Smooth muscle cell (in vitro differentiated cells): ENCODE results near the gene FGF19. TPM values are rescaled to one million over a fixed set of nuclear protein-coding genes. Genes with fewer than 3 reads are reported as not detected.

Experiments
- DNase-seq: peaks from one replicate; lab custom pipeline; 2025; ENCODE audit not compliant: unreplicated experiment; lab: John Stamatoyannopoulos, UW
- H2AFZ ChIP-seq: fragments of 200-600 bp; sonication (generic); 2 replicates; pipeline ENCODE4 v1.6.0; 2016; ENCODE audit warnings: antibody characterized with exemption, low read depth, mild to moderate bottlenecking
- H3F3A ChIP-seq: fragments of 200-600 bp; sonication (generic); 2 replicates; pipeline ENCODE4 v1.6.0; 2017; ENCODE audit warnings: antibody characterized with exemption, low read depth
- H3K27ac ChIP-seq: fragments of 200-600 bp; sonication (generic); 2 replicates; pipeline ENCODE4 v1.5.1; 2016; ENCODE audit warnings: low read depth, mild to moderate bottlenecking
- H3K27me3 ChIP-seq: fragments of 200-600 bp; sonication (generic); 2 replicates; pipeline ENCODE4 v1.6.1; 2016; ENCODE audit warnings: low read depth, mild to moderate bottlenecking
- H3K36me3 ChIP-seq: fragments of 200-600 bp; sonication (generic); 2 replicates; pipeline ENCODE4 v1.5.1; 2016; ENCODE audit warnings: low read depth
- H3K4me1 ChIP-seq: fragments of 200-600 bp; sonication (generic); 2 replicates; pipeline ENCODE4 v1.5.1; 2016; ENCODE audit warnings: low read depth
- H3K4me2 ChIP-seq: fragments of 200-600 bp; sonication (generic); 2 replicates; pipeline ENCODE4 v1.6.0; 2016; ENCODE audit warnings: mild to moderate bottlenecking
- H3K4me3 ChIP-seq: fragments of 200-600 bp; sonication (generic); 2 replicates; pipeline ENCODE4 v1.5.1; 2016; ENCODE audit warnings: mild to moderate bottlenecking
- H3K79me2 ChIP-seq: fragments of 200-600 bp; sonication (generic); 2 replicates; pipeline ENCODE4 v1.6.0; 2016; ENCODE audit warnings: low read depth, mild to moderate bottlenecking
- H3K9ac ChIP-seq: fragments of 200-600 bp; sonication (generic); 2 replicates; pipeline ENCODE4 v1.6.0; 2016; ENCODE audit warnings: low read depth
- H3K9me3 ChIP-seq: fragments of 200-600 bp; sonication (generic); replicated peaks from 2 replicates; pipeline ENCODE4 v1.5.1; 2016; ENCODE audit warnings: low read depth
- H4K20me1 ChIP-seq: fragments of 200-600 bp; sonication (generic); 2 replicates; pipeline ENCODE4 v1.6.0; 2016; ENCODE audit warnings: low read depth
- WGBS: methylation state at CpG from one replicate; pipeline ENCODE4 v1.1.7; 2016; ENCODE audit warnings: low lambda C conversion rate; 5-methylcytosine and 5-hydroxymethylcytosine counted together
- polyA plus RNA-seq: library from polyadenylated mRNA; unstranded; fragments of >200 nt; fragmentation: Nextera tagmentation; extraction: Ambion mirVana; gene quantifications from 2 replicates; pipeline ENCODE4 v1.2.1, GENCODE V29; 2016
- total RNA-seq: library from RNA; depleted of rRNA; stranded (reverse); fragments of >200 nt; gene quantifications from 2 replicates; pipeline ENCODE4 v1.2.3, GENCODE V29; 2014
- TF ChIP-seq, protein P1 (sequence below): fragments of 200-600 bp; sonication (generic); IDR thresholded peaks from 2 replicates; pipeline ENCODE4 v1.5.1; 2017; ENCODE audit warnings: borderline replicate concordance, mild to moderate bottlenecking, antibody characterized with exemption; ENCODE audit not compliant: insufficient read depth, poor library complexity, severe bottlenecking

Gene FGF19
- total and polyA plus RNA-seq, 2 experiments from 2014 or later: not detected

DNA sequence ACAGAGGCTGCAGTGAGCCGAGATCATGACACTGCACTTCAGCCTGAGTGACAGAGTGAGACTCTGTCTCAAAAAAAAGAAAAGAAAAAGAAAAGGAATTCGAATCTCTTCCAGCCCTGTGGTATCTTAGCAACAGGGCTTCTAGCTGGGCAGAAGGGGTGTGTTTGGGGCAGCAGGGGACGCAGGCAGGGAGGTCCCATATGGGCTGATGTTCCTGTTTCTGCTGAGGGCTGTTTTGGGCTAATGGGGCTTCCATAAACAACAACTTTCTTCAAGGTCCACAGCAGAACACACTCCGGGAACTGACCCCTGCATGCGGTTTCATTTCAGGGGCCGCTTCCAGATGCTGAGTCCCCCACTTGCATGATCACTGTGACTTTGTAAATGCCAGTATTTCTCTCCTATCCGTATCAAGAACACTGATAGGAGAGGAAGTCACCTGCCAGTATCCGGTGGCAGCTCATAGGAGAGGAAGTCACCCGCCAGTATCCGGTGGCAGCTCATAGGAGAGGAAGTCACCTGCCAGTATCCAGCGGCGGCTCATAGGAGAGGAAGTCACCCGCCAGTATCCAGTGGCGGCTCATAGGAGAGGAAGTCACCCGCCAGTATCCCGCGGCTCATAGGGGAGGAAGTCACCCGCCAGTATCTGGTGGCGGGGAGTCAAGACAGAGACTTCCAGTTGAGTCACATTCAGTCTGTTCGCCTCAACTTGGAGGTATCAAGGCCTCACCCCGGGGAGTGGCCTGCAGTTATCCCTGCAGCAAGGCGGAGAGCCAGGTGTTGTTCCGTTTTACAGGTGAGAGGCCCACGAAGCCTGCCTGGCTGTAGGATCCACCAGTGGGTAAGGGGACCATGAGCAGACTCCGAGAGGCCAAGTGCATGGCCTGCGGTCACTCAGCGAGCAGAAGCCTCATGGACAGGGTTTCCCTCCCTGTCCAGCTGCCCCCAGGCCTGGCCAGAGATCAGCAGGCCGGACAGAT is 8.3 kb upstream of the FGF19 start:
- TF ChIP-seq, protein P1, sequence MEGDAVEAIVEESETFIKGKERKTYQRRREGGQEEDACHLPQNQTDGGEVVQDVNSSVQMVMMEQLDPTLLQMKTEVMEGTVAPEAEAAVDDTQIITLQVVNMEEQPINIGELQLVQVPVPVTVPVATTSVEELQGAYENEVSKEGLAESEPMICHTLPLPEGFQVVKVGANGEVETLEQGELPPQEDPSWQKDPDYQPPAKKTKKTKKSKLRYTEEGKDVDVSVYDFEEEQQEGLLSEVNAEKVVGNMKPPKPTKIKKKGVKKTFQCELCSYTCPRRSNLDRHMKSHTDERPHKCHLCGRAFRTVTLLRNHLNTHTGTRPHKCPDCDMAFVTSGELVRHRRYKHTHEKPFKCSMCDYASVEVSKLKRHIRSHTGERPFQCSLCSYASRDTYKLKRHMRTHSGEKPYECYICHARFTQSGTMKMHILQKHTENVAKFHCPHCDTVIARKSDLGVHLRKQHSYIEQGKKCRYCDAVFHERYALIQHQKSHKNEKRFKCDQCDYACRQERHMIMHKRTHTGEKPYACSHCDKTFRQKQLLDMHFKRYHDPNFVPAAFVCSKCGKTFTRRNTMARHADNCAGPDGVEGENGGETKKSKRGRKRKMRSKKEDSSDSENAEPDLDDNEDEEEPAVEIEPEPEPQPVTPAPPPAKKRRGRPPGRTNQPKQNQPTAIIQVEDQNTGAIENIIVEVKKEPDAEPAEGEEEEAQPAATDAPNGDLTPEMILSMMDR: no peak
- Histone ChIP-seq H3K4me1 (no peaks in the 10 kb centered on the region), H3K9ac (no peak overlapping the region), H3K27ac (no peak overlapping the region), H4K20me1 (no peaks in the 10 kb centered on the region), H3F3A (no peaks in the 10 kb centered on the region), H3K4me3 (no peak overlapping the region), H3K27me3 (peaks cover 3% of the 10 kb centered on the region), H2AFZ (no peak overlapping the region), H3K9me3 (no peaks in the 10 kb centered on the region), H3K79me2 (no peaks in the 10 kb centered on the region), H3K36me3 (no peaks in the 10 kb centered on the region), H3K4me2 (no peak overlapping the region)
- DNase-seq: no peak
- WGBS: 83% methylated on average over 27 of the region's 28 CpGs

- H3K9me3 ChIP-seq: no peaks in the 10 kb centered on the region
- H3K4me2 ChIP-seq: no peak overlapping the region
- H3K4me1 ChIP-seq: peaks cover 17% of the 10 kb centered on the region
- H3K27me3 ChIP-seq: peaks cover 36% of the 10 kb centered on the region
- no peak overlapping the region for H3K9ac ChIP-seq
- TF ChIP-seq, protein P1: no peak
- H2AFZ ChIP-seq: no peak overlapping the region
- H4K20me1 ChIP-seq: no peaks in the 10 kb centered on the region
- no peak for DNase-seq
- H3K27ac ChIP-seq: no peak overlapping the region
- no peaks in the 10 kb centered on the region for H3F3A ChIP-seq
- no peak overlapping the region for H3K4me3 ChIP-seq
- WGBS: 73% methylated on average over 15 of the region's 15 CpGs
- no peaks in the 10 kb centered on the region for H3K36me3 ChIP-seq
- H3K79me2 ChIP-seq: no peaks in the 10 kb centered on the region
These were observed 5.0 kb upstream of the FGF19 start for GRCh38 chr11:69708736-69709401.

GRCh38 chr11:69707176-69707575 is 3.4 kb upstream of the FGF19 start:
- DNase-seq: no peak
- H2AFZ ChIP-seq: no peak overlapping the region
- H3K9me3 ChIP-seq: no peaks in the 10 kb centered on the region
- TF ChIP-seq, protein P1: no peak
- H3K27ac ChIP-seq: no peak overlapping the region
- H3K36me3 ChIP-seq: no peaks in the 10 kb centered on the region
- no peak overlapping the region for H3K4me3 ChIP-seq
- peaks cover 53% of the 10 kb centered on the region for H3K27me3 ChIP-seq
- H3K4me1 ChIP-seq: peaks cover 27% of the 10 kb centered on the region
- 66% methylated on average over 7 of the region's 7 CpGs for WGBS
- no peak overlapping the region for H3K4me2 ChIP-seq
- H3F3A ChIP-seq: no peaks in the 10 kb centered on the region
- no peaks in the 10 kb centered on the region for H3K79me2 ChIP-seq
- H3K9ac ChIP-seq: no peak overlapping the region
- no peaks in the 10 kb centered on the region for H4K20me1 ChIP-seq
